ENCODE results near the gene ORM1. TPM values are rescaled to one million over a fixed set of nuclear protein-coding genes. Genes with fewer than 3 reads are reported as not detected.
A peak's percentile ranks its signal among the peaks of the same experiment; 100 is the strongest.

ORM1 gene
- total RNA-seq, 3 donors from 2014 or later: 8.3 TPM; not detected in 2

DNA sequence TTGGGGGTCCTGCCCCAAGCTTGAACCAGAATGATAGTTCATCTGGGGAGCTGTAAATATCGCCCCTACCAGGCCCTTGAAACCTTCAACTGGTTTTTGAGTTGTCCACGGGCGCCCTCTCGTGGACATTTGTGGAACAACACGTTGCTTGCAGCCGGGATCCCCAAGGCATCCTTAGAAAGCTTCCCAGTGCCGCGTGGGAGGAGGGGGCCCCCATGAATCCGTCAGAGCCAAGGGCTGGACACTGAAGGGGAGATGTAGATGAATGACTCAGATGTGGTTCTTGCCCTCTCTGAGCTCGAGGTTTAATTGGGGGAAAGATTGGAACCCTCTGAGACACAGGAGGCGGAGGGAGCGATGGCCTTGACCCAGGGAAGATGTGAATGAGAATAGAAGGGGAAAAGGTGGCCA, 31.8 kb upstream of the ORM1 start:
- Histone ChIP-seq H3K27ac (no peak overlapping the region), H3K4me3 (no peak overlapping the region), H3K36me3 (no peaks in the 10 kb centered on the region), H3K27me3 (no peaks in the 10 kb centered on the region), H3K4me1 (no peaks in the 10 kb centered on the region), H3K9me3 (peaks cover 0 to 5% of the 10 kb centered on the region in 2 donors)
- TF ChIP-seq POLR2AphosphoS5 (IDR thresholded peaks at IDR 0.05): no peak
- TF ChIP-seq, protein P1, sequence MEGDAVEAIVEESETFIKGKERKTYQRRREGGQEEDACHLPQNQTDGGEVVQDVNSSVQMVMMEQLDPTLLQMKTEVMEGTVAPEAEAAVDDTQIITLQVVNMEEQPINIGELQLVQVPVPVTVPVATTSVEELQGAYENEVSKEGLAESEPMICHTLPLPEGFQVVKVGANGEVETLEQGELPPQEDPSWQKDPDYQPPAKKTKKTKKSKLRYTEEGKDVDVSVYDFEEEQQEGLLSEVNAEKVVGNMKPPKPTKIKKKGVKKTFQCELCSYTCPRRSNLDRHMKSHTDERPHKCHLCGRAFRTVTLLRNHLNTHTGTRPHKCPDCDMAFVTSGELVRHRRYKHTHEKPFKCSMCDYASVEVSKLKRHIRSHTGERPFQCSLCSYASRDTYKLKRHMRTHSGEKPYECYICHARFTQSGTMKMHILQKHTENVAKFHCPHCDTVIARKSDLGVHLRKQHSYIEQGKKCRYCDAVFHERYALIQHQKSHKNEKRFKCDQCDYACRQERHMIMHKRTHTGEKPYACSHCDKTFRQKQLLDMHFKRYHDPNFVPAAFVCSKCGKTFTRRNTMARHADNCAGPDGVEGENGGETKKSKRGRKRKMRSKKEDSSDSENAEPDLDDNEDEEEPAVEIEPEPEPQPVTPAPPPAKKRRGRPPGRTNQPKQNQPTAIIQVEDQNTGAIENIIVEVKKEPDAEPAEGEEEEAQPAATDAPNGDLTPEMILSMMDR (IDR thresholded peaks at IDR 0.05): peak; percentile 89 to 92 (median 92)
- intact Hi-C loops (cut with DNase I; ENCODE audit: low total_unique reads): loop anchor here (5.0 kb wide), 1 partner anchor 134 kb away; the partner anchor contains the start of gene COL27A1
- peak; percentile 45 to 78 for DNase-seq (ENCODE audit: low spot score in 2 of 2)

DNA sequence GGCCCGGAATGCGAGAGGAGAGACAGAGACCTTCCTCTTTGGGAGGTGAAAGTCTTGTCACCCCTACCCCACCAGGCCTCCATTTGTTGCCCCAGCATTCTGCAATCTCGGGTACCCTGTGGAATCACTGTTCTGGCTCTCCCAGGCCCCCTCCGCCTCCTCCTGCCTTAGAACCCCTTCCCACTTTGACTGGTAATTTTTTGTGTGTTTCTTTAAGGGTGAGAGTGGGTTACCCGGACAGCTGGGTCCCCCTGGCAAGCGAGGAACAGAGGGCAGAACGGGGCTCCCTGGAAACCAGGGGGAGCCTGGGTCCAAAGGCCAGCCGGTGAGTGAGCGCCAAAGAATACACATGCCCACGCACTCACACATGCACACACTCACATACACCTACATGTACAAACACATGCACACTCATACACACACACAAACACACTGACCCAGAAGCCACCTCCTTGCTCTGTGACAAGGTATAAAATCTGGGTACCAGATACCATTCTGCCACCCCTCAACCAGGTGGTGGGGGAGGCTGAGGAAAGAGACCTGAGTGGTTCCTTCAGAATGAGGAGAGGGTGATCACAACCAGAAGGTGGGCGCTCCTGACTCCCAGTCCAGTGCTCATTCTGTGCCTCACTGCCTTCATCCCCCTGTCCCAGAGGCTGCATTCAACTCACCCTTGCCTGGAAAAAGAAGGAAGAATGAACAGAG, 30.9 kb upstream of the ORM1 start:
- peak in 1 of 2 donors; percentile 48 for DNase-seq (ENCODE audit: low spot score in 2 of 2)
- intact Hi-C loops (cut with DNase I; ENCODE audit: low total_unique reads): loop anchor here (5.0 kb wide), 1 partner anchor 135 kb away; the partner anchor contains the start of gene COL27A1
- Histone ChIP-seq H3K27ac (no peak overlapping the region), H3K4me1 (no peaks in the 10 kb centered on the region), H3K4me3 (no peak overlapping the region), H3K27me3 (no peaks in the 10 kb centered on the region), H3K36me3 (no peaks in the 10 kb centered on the region), H3K9me3 (peaks cover 0 to 5% of the 10 kb centered on the region in 2 donors)
- TF ChIP-seq POLR2A (IDR thresholded peaks at IDR 0.05) (no peak), POLR2AphosphoS5 (IDR thresholded peaks at IDR 0.05) (no peak)
- TF ChIP-seq, protein P1 (IDR thresholded peaks at IDR 0.05): no peak

DNA sequence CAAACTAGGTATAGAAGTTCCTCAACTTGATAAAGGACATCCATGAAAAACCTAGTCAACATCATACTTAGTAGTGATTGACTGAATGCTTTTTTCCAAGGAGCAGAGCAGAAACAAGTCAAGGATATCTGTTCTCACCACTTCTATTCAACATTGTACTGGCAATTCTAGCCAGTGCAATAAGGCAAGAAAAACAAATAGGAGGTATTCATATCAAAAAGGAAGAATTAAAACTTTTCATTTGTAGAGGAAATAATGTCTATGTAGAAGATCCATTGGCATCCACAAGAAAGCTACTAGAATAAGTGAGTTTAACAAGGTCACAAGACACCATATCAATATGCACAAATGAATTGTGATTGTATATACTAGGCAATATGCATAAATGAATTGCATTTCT, 28.2 kb upstream of the ORM1 start:
- intact Hi-C loops (cut with DNase I; ENCODE audit: low total_unique reads): loop anchor here (5.0 kb wide), 1 partner anchor 137 kb away; the partner anchor contains the start of gene COL27A1
- Histone ChIP-seq H3K36me3 (no peaks in the 10 kb centered on the region), H3K27me3 (no peaks in the 10 kb centered on the region), H3K27ac (no peak overlapping the region), H3K4me3 (no peak overlapping the region), H3K9me3 (peaks cover 0 to 5% of the 10 kb centered on the region in 2 donors), H3K4me1 (no peaks in the 10 kb centered on the region)
- TF ChIP-seq, protein P1 (IDR thresholded peaks at IDR 0.05): no peak
- TF ChIP-seq POLR2AphosphoS5 (IDR thresholded peaks at IDR 0.05): no peak
- TF ChIP-seq POLR2A (IDR thresholded peaks at IDR 0.05): no peak
- no peak for DNase-seq (ENCODE audit: low spot score in 2 of 2)

DNA sequence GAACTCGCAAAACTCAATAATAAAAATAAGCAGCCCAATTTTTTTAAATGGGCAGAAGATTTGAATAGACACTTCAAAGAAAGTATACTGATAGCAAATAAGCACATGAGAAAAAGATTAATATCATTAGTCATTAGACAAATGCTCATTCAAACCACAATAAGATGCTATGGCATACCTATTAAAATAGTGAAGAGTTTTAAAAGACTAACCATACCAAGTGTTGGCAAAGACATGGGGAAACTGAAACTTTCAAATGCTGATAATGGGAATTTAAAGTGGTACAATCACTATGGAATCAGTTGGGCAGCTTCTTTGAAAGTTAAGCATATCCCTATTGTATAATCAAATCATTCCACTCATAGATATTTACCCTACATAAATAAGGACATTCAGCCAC, 26.6 kb upstream of the ORM1 start:
- DNase-seq (ENCODE audit: low spot score in 2 of 2): no peak
- H3K27ac ChIP-seq: no peak overlapping the region
- H3K36me3 ChIP-seq: no peaks in the 10 kb centered on the region
- no peaks in the 10 kb centered on the region for H3K4me1 ChIP-seq
- peaks cover 0 to 5% of the 10 kb centered on the region in 2 donors for H3K9me3 ChIP-seq
- no peaks in the 10 kb centered on the region for H3K27me3 ChIP-seq
- intact Hi-C loops (cut with DNase I; ENCODE audit: low total_unique reads): no loop called here
- TF ChIP-seq, protein P1 (IDR thresholded peaks at IDR 0.05): no peak
- no peak for TF ChIP-seq POLR2A (IDR thresholded peaks at IDR 0.05)
- no peak for TF ChIP-seq POLR2AphosphoS5 (IDR thresholded peaks at IDR 0.05)
- no peak overlapping the region for H3K4me3 ChIP-seq
